GM18858 (cell line): ENCODE results near the gene RAET1E.
"Not testable (repeated sequence)": the region's sequence is repeated elsewhere in the genome, so short reads cannot be mapped to it uniquely, and the experiment has no call there.

Experiments
- ATAC-seq: cut with Tn5 transposase; IDR thresholded peaks from one replicate; pipeline ENCODE4 v1.9.1; 2021; ENCODE audit not compliant: unreplicated experiment

Gene RAET1E

GRCh38 chr6:149929422-149929821 lies 31.5 kb upstream of the RAET1E start:
- no peak for ATAC-seq

GRCh38 chr6:149927025-149927424 lies 29.1 kb upstream of the RAET1E start:
- not testable (repeated sequence) for ATAC-seq

GRCh38 chr6:149925974-149926777 lies 28.3 kb upstream of the RAET1E start:
- no peak for ATAC-seq

GRCh38 chr6:149925253-149925973 lies 27.5 kb upstream of the RAET1E start:
- no peak for ATAC-seq

GRCh38 chr6:149924933-149925252 lies 27.0 kb upstream of the RAET1E start:
- no peak for ATAC-seq

- no peak for ATAC-seq
These were observed 26.5 kb upstream of the RAET1E start for GRCh38 chr6:149924206-149924932.

GRCh38 chr6:149923327-149923986 lies 25.5 kb upstream of the RAET1E start:
- ATAC-seq: no peak

GRCh38 chr6:149922642-149923326 lies 24.9 kb upstream of the RAET1E start, which contains the start of gene RAET1G:
TSS of gene RAET1G (minus strand) at chr6:149923121. CDS start at chr6:149923010, 111 bp downstream.
- ATAC-seq: no peak

- ATAC-seq: not testable (repeated sequence)
These were observed 24.2 kb upstream of the RAET1E start for GRCh38 chr6:149922091-149922490.

- ATAC-seq: no peak
These were observed 23.4 kb upstream of the RAET1E start for GRCh38 chr6:149921361-149921760.

GRCh38 chr6:149919834-149920225 lies 21.9 kb upstream of the RAET1E start:
- no peak for ATAC-seq

- ATAC-seq: not testable (repeated sequence)
These were observed 21.4 kb upstream of the RAET1E start for GRCh38 chr6:149919126-149919833.

GRCh38 chr6:149918151-149918905 lies 20.4 kb upstream of the RAET1E start:
- ATAC-seq: no peak

GRCh38 chr6:149917679-149918078 lies 19.8 kb upstream of the RAET1E start:
- ATAC-seq: no peak

GRCh38 chr6:149915970-149916865 lies 18.3 kb upstream of the RAET1E start:
- ATAC-seq: no peak

- ATAC-seq: no peak
These were observed 15.8 kb upstream of the RAET1E start for GRCh38 chr6:149913540-149914240.

GRCh38 chr6:149913085-149913484 lies 15.2 kb upstream of the RAET1E start:
- ATAC-seq: no peak

GRCh38 chr6:149912680-149913079 lies 14.8 kb upstream of the RAET1E start:
- ATAC-seq: not testable (repeated sequence)
